Stimulated activated naive CD8-positive, alpha-beta T cell treated with anti-CD3 and anti-CD28 coated beads, Interleukin-15, amount 100 ng/mL, for 72 hours (primary cell): ENCODE data around the gene CCSER2.
"Not testable (repeated sequence)": the region's sequence is repeated elsewhere in the genome, so short reads cannot be mapped to it uniquely, and the experiment has no call there.

Experiments
- ATAC-seq: fragments of 150-1000 bp; cut with Tn5 transposase; 2 replicates; pipeline ENCODE4 v1.10.0; 2021; ENCODE audit warnings: mild to moderate bottlenecking, moderate library complexity
- DNase-seq, 2 donors: peaks; one replicate each; pipeline ENCODE4 v3.0.0; 2021 to 2022
- H3K27ac Mint-ChIP-seq, 2 donors: one replicate each; pipeline ENCODE4 v1.8.0; 2022; ENCODE audit warnings: mild to moderate bottlenecking in 2 of 2, mixed read lengths in 2 of 2, moderate library complexity in 2 of 2
- H3K27me3 Mint-ChIP-seq: one replicate; pipeline ENCODE4 v1.8.0; 2022; ENCODE audit warnings: mixed read lengths
- H3K4me1 Mint-ChIP-seq: one replicate; pipeline ENCODE4 v1.8.0; 2022; ENCODE audit warnings: mild to moderate bottlenecking, mixed read lengths
- H3K4me3 Mint-ChIP-seq, 2 donors: one replicate each; pipeline ENCODE4 v1.8.0; 2022; ENCODE audit warnings: mild to moderate bottlenecking in 2 of 2, mixed read lengths in 2 of 2, moderate library complexity in 1 of 2
- H3K9me3 Mint-ChIP-seq, 2 donors: one replicate each; pipeline ENCODE4 v1.8.0; 2022; ENCODE audit warnings: mixed read lengths in 2 of 2

CCSER2 gene

DNA sequence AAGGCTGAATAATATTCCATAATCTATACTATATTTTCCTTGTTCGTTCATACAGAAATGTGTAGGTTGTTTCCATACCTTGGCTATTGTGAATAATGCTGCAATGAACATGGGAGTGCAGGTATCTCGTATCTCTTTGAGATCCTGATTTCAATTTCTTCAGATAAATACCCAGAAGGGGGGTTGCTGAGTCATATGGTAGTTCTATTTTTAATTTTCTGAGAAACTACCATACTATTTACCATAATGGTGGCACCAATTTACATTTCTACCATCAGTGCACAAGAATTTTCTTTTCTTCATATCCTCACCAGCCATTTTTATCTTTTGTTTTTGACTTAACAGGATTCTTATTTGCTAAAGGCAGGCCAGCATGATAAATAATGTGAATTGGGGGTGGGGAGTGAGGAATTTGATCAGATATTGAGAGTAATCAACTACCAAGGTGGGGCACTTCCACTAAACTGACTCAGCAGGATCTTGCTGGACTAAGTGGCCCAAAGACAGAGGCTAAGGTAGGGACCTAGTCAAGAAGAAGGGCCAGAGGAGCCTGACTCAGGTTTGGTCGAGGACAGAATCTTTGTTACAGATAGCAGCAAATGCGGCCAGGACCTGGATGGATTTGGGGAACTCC lies 21.5 kb upstream of the CCSER2 start:
- H3K27ac Mint-ChIP-seq = no peak overlapping the region
- H3K9me3 Mint-ChIP-seq = peaks cover 9 to 11% of the 10 kb centered on the region in 2 donors
- DNase-seq (no peak), ATAC-seq (no peak)
- H3K4me1 Mint-ChIP-seq = peaks cover 43% of the 10 kb centered on the region
- H3K4me3 Mint-ChIP-seq = peak overlapping the region; percentile 30 to 64
- peaks cover 11% of the 10 kb centered on the region for H3K27me3 Mint-ChIP-seq

DNA sequence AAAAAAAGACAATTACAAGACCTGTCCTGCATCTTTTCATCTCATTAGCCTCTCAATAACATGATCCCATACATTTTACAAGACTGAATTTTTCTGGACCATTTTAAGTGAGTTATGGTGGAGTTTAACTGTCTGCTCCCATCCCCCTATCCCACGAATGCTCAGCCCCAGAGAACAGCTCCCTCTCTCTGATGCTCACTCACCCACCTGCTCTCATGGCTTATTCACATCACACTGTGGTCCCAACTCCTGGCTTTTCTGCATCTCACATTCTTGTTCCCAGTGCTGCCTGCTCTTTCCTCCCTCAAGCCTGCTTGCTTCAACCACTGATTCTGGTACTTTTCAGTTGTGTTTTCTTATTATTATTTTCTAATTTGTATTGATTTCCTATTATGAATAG lies 20.4 kb upstream of the CCSER2 start:
- peak overlapping the region; percentile 2 to 24 for H3K4me3 Mint-ChIP-seq
- ATAC-seq (no peak), DNase-seq (no peak)
- H3K4me1 Mint-ChIP-seq = peaks cover 43% of the 10 kb centered on the region
- H3K9me3 Mint-ChIP-seq = peaks cover 9 to 13% of the 10 kb centered on the region in 2 donors
- H3K27me3 Mint-ChIP-seq = no peaks in the 10 kb centered on the region
- no peak overlapping the region for H3K27ac Mint-ChIP-seq

DNA sequence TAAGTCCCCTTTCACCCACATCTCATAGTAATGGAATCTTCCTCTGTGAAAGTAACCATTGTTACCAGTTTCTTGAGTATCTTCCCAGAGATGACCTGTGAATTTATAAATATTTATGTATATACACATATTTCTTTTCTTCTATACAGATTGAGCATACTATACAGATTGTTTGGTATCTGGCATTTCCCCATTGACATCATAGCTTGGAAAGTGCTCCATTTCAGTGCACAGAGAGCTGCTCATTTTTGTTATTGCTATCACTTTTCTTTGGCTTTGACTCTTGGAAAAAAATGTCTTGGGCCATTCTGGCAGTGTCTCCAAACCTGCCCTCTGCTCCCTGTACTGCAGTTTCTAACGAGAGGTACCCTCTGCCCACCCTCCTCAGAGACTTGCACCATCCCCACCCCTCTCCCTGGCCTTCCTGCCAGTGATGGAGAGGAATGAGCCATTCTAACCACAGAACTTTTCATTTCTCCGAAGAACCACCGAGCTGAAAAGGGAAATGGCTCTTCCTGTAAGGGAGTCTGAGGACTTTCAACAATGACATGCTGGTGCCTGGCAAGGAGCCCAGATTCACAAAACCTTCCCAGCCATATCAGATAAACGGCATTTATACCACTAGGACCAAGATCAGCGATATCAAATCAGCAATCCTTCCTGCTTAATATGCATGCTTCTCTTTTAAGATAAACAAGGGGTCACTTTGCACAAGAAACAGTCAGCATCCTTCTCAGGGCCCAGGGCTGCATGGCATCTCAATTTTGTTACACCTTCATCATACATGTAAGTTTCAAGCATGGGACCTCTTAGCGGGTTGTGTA lies 19.7 kb upstream of the CCSER2 start:
- H3K9me3 Mint-ChIP-seq = peaks cover 9 to 13% of the 10 kb centered on the region in 2 donors
- peak overlapping the region; percentile 75 to 80 for H3K4me3 Mint-ChIP-seq
- H3K27ac Mint-ChIP-seq = peak overlapping the region in 1 of 2 donors; percentile 78
- H3K4me1 Mint-ChIP-seq = peaks cover 45% of the 10 kb centered on the region
- DNase-seq (peak in 1 of 2 donors; percentile 51), ATAC-seq (peak; percentile 82)
- H3K27me3 Mint-ChIP-seq = no peaks in the 10 kb centered on the region

DNA sequence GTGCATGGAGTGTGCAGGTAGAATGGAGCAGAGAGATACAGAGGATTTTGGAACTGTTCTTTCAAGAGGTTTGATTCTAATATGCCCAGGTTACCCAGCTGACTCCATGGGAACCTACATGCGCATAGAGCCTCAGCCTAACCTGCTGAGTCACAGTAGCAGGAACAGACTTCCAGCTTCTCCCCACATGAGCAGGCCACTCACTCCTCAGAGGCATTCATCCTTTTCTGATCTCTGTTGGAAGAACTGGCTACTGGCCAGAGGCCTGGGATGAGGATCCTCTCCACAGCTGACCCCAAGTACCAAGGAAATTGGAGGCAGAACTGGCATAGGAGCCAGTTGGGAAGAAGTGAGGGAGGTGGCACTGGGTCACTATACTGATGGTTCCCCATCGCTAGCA lies 17.9 kb upstream of the CCSER2 start:
- H3K4me3 Mint-ChIP-seq = no peak overlapping the region
- H3K27me3 Mint-ChIP-seq = no peaks in the 10 kb centered on the region
- peaks cover 55% of the 10 kb centered on the region for H3K4me1 Mint-ChIP-seq
- no peak overlapping the region for H3K27ac Mint-ChIP-seq
- ATAC-seq (no peak), DNase-seq (no peak)
- H3K9me3 Mint-ChIP-seq = peaks cover 5 to 11% of the 10 kb centered on the region in 2 donors

DNA sequence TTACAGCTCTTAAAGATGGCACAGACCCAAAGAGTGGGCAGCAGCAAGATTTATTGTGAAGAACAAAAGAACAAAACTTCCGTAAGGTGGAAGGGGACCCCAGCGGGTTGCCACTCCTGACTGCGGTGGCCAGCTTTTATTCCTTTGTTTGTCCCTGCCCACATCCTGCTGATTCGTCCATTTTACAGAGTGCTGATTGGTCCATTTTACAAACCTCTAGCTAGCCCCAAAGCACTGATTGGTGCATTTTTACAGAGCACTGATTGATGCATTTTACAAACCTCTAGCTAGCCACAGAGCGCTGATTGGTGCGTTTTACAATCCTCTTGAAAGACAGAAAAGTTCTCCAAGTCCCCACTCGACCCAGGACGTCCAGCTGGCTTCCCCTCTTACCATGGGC lies 16.8 kb upstream of the CCSER2 start:
- ATAC-seq (no peak), DNase-seq (no peak)
- H3K27me3 Mint-ChIP-seq = no peaks in the 10 kb centered on the region
- peaks cover 0 to 6% of the 10 kb centered on the region in 2 donors for H3K9me3 Mint-ChIP-seq
- peaks cover 52% of the 10 kb centered on the region for H3K4me1 Mint-ChIP-seq
- H3K4me3 Mint-ChIP-seq = no peak overlapping the region
- no peak overlapping the region for H3K27ac Mint-ChIP-seq

DNA sequence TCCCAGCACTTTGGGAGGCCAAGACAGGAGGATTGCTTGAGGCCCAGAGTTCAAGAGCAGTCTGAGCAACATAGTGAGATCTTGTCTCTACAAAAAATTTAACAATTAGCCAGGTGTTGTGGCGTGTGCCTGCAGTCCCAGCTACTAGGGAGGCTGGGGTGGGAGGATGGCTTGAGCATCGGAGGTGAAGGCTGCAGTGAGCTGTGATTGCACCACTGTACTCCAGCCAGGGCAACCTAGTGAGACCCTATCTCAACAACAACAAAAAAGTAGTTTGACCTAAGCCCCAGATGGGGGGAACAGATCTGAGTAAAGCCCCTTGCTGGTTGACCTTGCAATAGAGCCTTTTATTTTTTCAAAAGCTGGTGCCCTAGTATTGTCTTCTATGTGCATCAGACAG lies 15.6 kb upstream of the CCSER2 start:
- Mint-ChIP-seq H3K9me3 (peaks cover 0 to 6% of the 10 kb centered on the region in 2 donors), H3K27ac (no peak overlapping the region), H3K4me1 (peaks cover 49% of the 10 kb centered on the region), H3K4me3 (no peak overlapping the region), H3K27me3 (no peaks in the 10 kb centered on the region)
- ATAC-seq (no peak), DNase-seq (no peak)

DNA sequence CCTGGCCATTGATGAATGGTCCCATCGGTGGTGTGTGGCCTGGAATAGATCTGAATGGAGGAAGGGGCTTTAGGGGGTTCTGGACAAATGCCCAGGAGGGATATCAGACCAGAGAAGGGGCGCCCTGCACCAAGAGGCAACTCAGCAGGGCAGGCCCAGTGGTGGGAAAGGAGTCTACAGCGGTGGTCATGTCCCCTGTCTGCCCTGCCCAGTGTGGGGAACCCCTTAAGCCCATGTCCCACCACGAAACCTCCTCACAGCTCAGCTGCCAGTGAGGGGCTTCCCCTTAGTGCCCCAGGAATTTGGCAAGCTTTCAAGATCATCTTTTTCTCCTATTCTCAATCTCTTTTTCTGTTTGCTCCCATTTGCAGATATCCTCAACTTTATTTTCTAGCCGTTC lies 14.1 kb upstream of the CCSER2 start:
- Mint-ChIP-seq H3K4me3 (peak overlapping the region in 1 of 2 donors; percentile 10), H3K27me3 (no peaks in the 10 kb centered on the region), H3K9me3 (peaks cover 0 to 6% of the 10 kb centered on the region in 2 donors), H3K4me1 (peaks cover 37% of the 10 kb centered on the region), H3K27ac (peak overlapping the region in 1 of 2 donors; percentile 43)
- DNase-seq (peak in 1 of 2 donors; percentile 48), ATAC-seq (peak; percentile 91)

DNA sequence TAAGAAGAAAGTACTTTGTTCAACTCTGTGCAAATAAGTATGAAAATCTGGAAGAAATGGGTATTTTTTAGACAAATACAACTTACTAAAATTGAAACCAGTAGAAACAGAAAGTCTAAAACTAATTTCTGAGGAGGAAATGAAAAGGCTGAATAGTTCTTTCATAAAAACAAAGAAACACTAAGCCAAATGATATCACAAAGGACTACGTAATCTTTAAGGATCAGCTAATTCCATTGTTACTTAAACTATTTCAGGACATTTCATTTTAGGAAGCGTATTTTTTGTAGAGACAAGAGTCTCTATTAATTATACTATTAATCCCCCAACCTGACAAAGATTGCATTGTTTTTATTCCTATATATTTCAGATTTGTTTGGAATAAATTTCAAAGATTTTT lies 11.2 kb upstream of the CCSER2 start:
- Mint-ChIP-seq H3K9me3 (no peaks in the 10 kb centered on the region), H3K27me3 (no peaks in the 10 kb centered on the region)

DNA sequence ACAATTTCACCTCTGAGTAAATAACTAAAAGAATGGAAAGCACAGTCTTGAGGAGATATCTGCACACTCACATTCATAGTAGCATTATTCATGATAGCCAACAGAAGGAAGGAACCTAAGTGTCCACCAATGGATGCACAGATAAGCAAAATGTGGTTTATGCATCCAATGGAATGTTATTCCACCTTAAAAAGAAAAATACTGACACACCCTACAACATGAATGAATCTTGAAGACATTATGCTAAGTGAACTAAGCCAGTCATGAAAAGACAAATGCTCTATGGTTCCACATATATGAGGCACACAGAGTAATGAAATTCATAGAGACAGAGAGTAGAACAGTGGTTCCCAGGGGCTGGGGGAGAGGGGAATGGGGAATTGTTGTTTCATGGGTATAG lies 6.5 kb upstream of the CCSER2 start:
- Mint-ChIP-seq H3K27me3 (no peaks in the 10 kb centered on the region), H3K9me3 (no peaks in the 10 kb centered on the region), H3K27ac (no peak overlapping the region), H3K4me1 (peaks cover 9% of the 10 kb centered on the region), H3K4me3 (no peak overlapping the region)
- ATAC-seq (no peak), DNase-seq (no peak)

More for the DNA sequence above, 11.2 kb upstream of the CCSER2 start:
- no peak for ATAC-seq
- peaks cover 29% of the 10 kb centered on the region for H3K4me1 Mint-ChIP-seq
- DNase-seq = no peak
- no peak overlapping the region for H3K4me3 Mint-ChIP-seq
- H3K27ac Mint-ChIP-seq = no peak overlapping the region

DNA sequence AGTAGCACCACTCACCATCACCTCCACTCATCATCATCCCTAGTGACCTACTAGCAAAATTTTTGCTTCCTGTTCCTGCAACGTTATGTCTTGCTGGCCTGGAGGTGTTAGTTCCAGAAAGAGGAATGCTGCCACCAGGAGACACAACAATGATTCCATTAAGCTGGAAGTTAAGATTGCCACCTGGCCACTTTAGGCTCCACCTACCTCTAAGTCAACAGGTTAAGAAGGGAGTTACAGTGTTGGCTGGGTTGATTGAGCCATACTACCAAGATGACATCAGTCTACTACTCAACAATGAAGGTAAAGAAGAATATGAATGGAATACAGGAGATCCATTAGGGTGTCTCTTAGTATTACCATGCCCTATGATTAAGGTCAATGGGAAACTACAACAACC lies 4.8 kb upstream of the CCSER2 start:
- not testable (repeated sequence) for H3K27ac Mint-ChIP-seq, H3K27me3 Mint-ChIP-seq, ATAC-seq, DNase-seq, H3K9me3 Mint-ChIP-seq, H3K4me3 Mint-ChIP-seq
- H3K4me1 Mint-ChIP-seq = peaks cover 11% of the 10 kb centered on the region

DNA sequence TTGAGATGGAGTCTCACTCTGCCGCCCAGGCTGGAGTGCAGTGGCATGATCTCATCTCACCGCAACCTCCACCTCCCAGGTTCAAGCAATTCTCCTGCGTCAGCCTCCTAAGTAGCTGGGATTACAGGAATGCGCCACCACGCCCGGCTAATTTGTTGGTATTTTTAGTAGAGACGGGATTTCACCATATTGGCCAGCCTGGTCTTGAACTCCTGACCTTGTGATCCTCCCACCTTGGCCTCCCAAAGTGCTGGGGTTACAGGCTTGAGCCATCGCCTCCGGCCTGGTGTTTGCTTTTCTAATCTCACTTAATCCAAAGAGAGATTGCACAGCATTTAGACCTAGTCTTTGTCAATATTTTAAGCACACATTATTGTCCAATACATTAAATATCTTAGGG lies 1.4 kb upstream of the CCSER2 start:
- H3K27me3 Mint-ChIP-seq, DNase-seq, H3K27ac Mint-ChIP-seq, H3K9me3 Mint-ChIP-seq, H3K4me3 Mint-ChIP-seq, ATAC-seq: not testable (repeated sequence)
- H3K4me1 Mint-ChIP-seq = peaks cover 27% of the 10 kb centered on the region

DNA sequence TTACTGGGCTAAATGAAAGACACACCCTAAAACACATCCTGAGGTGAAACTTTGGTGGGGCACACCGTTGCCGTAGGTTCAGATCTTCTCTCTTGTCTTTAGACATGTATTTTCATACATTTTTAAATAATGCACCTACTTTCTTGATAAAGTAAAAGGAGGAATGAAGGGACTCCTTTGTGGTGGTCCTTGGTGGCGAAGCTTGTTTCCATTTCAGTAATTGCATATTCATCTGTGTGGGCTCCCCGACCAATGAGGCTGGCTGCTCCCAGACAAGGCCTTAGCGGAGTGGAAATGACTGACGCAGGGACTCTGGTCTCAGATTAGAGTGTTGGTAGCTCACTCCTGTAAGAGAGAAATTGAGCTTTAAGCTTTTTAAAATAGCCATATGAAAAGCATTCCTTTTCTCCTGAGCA lies 815 bp downstream of the CCSER2 start:
- peak; percentile 59 for ATAC-seq
- Mint-ChIP-seq H3K9me3 (no peaks in the 10 kb centered on the region), H3K4me3 (peak overlapping the region; percentile 89 to 97), H3K27me3 (no peaks in the 10 kb centered on the region), H3K4me1 (peaks cover 27% of the 10 kb centered on the region), H3K27ac (peak overlapping the region; percentile 98 to 100)
- peak; percentile 75 to 85 for DNase-seq

DNA sequence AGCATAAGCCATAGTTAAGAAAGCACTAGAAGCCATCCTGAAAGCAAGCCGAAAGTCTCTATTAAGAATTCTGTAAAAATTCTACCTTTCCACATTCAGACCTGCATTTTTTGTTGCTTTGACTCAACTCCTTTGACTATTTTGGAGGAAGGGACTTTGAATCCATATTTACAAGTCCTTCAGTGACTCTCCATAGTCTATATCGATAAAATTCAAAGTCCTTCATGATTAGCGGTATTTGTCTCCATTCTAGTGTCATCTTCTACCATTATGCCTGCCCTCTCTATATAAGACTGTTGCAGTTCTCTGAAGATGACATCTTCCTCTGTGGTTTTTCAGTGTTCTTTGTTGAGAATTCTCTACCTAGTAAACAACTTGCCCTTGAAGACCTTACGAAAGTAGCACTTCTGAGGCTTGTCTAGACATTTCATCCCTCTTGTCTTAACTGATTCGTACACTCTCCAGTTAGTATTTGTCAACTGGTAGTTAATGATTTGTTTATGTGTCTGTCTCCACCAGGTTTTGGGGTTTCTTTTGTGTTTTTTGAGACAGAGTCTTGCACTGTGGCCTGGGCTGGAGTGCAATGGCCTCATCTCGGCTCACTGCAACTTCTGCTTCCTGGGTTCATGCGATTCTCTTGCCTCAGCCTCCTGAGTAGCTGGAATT lies 1.7 kb downstream of the CCSER2 start:
- no peak for DNase-seq
- H3K9me3 Mint-ChIP-seq = no peaks in the 10 kb centered on the region
- H3K4me1 Mint-ChIP-seq = peaks cover 27% of the 10 kb centered on the region
- peak; percentile 10 for ATAC-seq
- H3K27me3 Mint-ChIP-seq = no peaks in the 10 kb centered on the region
- H3K27ac Mint-ChIP-seq = peak overlapping the region; percentile 98 to 100
- peak overlapping the region; percentile 89 to 97 for H3K4me3 Mint-ChIP-seq

DNA sequence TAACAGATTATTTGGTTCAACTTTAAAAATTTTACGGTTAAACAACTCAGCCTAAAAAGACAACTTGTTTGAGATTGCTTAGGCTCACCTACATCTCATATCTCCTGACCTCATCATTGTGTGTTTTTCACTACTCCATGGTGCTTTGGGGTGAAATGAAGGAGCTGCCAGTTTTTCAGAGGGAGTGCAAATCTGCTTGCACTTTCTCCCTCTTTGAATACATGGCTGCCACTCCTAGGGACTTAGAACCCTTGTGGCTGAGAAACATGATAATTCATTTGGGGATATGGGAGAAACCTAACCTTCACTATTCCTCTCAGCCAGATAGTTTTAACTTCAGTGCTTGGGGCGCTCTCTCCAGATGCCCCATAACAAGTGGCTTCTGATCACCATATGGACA lies 2.7 kb downstream of the CCSER2 start:
- H3K9me3 Mint-ChIP-seq = no peaks in the 10 kb centered on the region
- DNase-seq (no peak), ATAC-seq (no peak)
- peaks cover 27% of the 10 kb centered on the region for H3K4me1 Mint-ChIP-seq
- H3K27me3 Mint-ChIP-seq = no peaks in the 10 kb centered on the region
- H3K27ac Mint-ChIP-seq = peak overlapping the region; percentile 35 to 91
- H3K4me3 Mint-ChIP-seq = peak overlapping the region; percentile 89 to 97

DNA sequence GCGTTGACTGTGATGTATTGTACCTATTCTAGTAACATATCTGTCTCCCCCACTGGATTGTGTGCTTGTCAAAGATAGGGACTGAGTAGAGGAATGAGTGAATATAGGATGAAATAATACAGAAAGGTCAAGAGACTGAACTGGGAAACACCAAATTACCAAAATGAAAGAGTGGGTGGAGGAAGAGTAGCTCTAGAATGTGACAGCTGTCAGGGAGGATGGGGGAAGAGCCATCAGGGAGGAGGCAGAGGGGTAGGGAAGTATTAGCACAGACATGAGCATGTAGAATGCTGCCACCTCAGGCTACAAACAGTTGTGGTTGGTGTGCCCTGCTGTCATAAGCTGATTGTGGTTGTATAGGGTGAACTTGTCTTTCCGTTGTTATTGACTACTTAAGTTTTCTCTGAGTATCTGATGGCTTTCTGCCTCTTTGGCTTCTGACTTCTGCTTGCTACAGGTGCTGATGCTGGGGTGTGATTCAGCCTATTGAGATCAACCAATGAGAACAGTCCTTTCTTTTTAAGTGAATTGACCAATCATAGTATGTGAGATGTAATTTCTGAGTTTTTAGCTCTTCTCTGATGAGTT lies 5.6 kb downstream of the CCSER2 start:
- peak; percentile 61 to 80 for DNase-seq
- Mint-ChIP-seq H3K4me1 (peaks cover 25% of the 10 kb centered on the region), H3K27ac (peak overlapping the region; percentile 83 to 90), H3K4me3 (peak overlapping the region; percentile 62 to 64), H3K27me3 (no peaks in the 10 kb centered on the region), H3K9me3 (no peaks in the 10 kb centered on the region)
- ATAC-seq = peak; percentile 90
